H9 (cell line): ENCODE results near the gene TMEM221. TPM values are rescaled to one million over a fixed set of nuclear protein-coding genes. Genes with fewer than 3 reads are reported as not detected.

ENCODE experiments used
- DNase-seq: peaks from one replicate; pipeline ENCODE4 v3.0.0-alpha.2; 2017
- H2AFZ ChIP-seq: one replicate; pipeline ENCODE4 v1.6.1; 2013; ENCODE audit warnings: mild to moderate bottlenecking, low read length, control low read depth, moderate library complexity
- H2AK5ac ChIP-seq: 2 replicates; pipeline ENCODE4 v1.6.1; 2013; ENCODE audit warnings: low read length, control low read depth, mixed read lengths; ENCODE audit not compliant: insufficient read length
- H2BK120ac ChIP-seq: one replicate; pipeline ENCODE4 v1.6.1; 2013; ENCODE audit warnings: low read depth, mild to moderate bottlenecking, low read length, control low read depth, inconsistent platforms; ENCODE audit not compliant: poor library complexity, severe bottlenecking
- H2BK12ac ChIP-seq: 2 replicates; pipeline ENCODE4 v1.6.1; 2013; ENCODE audit warnings: low read length, control low read depth, mixed read lengths, low read depth; ENCODE audit not compliant: insufficient read length
- H2BK15ac ChIP-seq: 2 replicates; pipeline ENCODE4 v1.6.1; 2013; ENCODE audit warnings: low read depth, low read length, control low read depth
- H2BK20ac ChIP-seq: one replicate; pipeline ENCODE4 v1.6.1; 2013; ENCODE audit warnings: low read depth, mild to moderate bottlenecking, low read length, control low read depth, inconsistent platforms; ENCODE audit not compliant: poor library complexity, severe bottlenecking
- H2BK5ac ChIP-seq: 2 replicates; pipeline ENCODE4 v1.6.1; 2013; ENCODE audit warnings: low read length, control low read depth, mixed read lengths; ENCODE audit not compliant: insufficient read length
- H3K14ac ChIP-seq: 2 replicates; pipeline ENCODE4 v1.6.1; 2013; ENCODE audit warnings: low read length, control low read depth; ENCODE audit not compliant: insufficient read depth
- H3K18ac ChIP-seq: 2 replicates; pipeline ENCODE4 v1.6.1; 2013; ENCODE audit warnings: low read depth, mild to moderate bottlenecking, mixed read lengths, low read length, control low read depth; ENCODE audit not compliant: insufficient read length
- H3K23ac ChIP-seq: 2 replicates; pipeline ENCODE4 v1.6.1; 2013; ENCODE audit warnings: low read length, control low read depth, mixed read lengths, low read depth; ENCODE audit not compliant: insufficient read length
- H3K23me2 ChIP-seq: 2 replicates; pipeline ENCODE4 v1.6.1; 2013; ENCODE audit warnings: low read depth, mild to moderate bottlenecking, mixed read lengths, low read length, control low read depth; ENCODE audit not compliant: insufficient read length, poor library complexity, severe bottlenecking
- H3K27ac ChIP-seq: 2 replicates; pipeline ENCODE4 v1.5.1; 2013; ENCODE audit warnings: low read length, control low read depth, mixed read lengths, low read depth; ENCODE audit not compliant: insufficient read length
- H3K27me3 ChIP-seq: 2 replicates; pipeline ENCODE4 v1.6.1; 2013; ENCODE audit warnings: low read length, control low read depth, inconsistent platforms; ENCODE audit not compliant: insufficient read depth
- H3K4ac ChIP-seq: 2 replicates; pipeline ENCODE4 v1.6.1; 2013; ENCODE audit warnings: low read depth, mild to moderate bottlenecking, control low read depth, inconsistent platforms, low read length, moderate library complexity
- H3K4me1 ChIP-seq: 2 replicates; pipeline ENCODE4 v1.6.1; 2013; ENCODE audit warnings: low read length, control low read depth, inconsistent platforms; ENCODE audit not compliant: insufficient read depth
- H3K4me2 ChIP-seq: 2 replicates; pipeline ENCODE4 v1.6.1; 2013; ENCODE audit warnings: low read length, control low read depth, mixed read lengths; ENCODE audit not compliant: insufficient read length, insufficient read depth
- H3K56ac ChIP-seq: 2 replicates; pipeline ENCODE4 v1.6.1; 2013; ENCODE audit warnings: low read depth, mild to moderate bottlenecking, mixed read lengths, low read length, control low read depth; ENCODE audit not compliant: insufficient read length
- H3K79me1 ChIP-seq: 2 replicates; pipeline ENCODE4 v1.6.1; 2013; ENCODE audit warnings: low read depth, mild to moderate bottlenecking, moderate library complexity, low read length, control low read depth, inconsistent platforms; ENCODE audit not compliant: insufficient read depth, poor library complexity, severe bottlenecking
- H3K79me2 ChIP-seq: 2 replicates; pipeline ENCODE4 v1.6.1; 2013; ENCODE audit warnings: low read length, control low read depth, inconsistent platforms; ENCODE audit not compliant: insufficient read depth
- H3K9ac ChIP-seq: 2 replicates; pipeline ENCODE4 v1.6.1; 2013; ENCODE audit warnings: low read length, control low read depth, mixed read lengths; ENCODE audit not compliant: insufficient read length; ENCODE audit errors: extremely low read depth
- H3K9me3 ChIP-seq: one replicate; pipeline ENCODE4 v1.6.1; 2013; ENCODE audit warnings: low read depth, low read length, inconsistent platforms; ENCODE audit not compliant: control insufficient read depth
- H3T11ph ChIP-seq: one replicate; pipeline ENCODE4 v1.6.1; 2013; ENCODE audit warnings: mild to moderate bottlenecking, low read length, control low read depth, inconsistent platforms
- H4K20me1 ChIP-seq: one replicate; pipeline ENCODE4 v1.6.1; 2013; ENCODE audit not compliant: control insufficient read depth, insufficient read length, insufficient read depth
- H4K5ac ChIP-seq: 2 replicates; pipeline ENCODE4 v1.6.1; 2013; ENCODE audit warnings: low read depth, mild to moderate bottlenecking, mixed read lengths, low read length, control low read depth; ENCODE audit not compliant: insufficient read length
- H4K8ac ChIP-seq: replicated peaks from 2 replicates; pipeline ENCODE4 v1.6.1; 2013; ENCODE audit warnings: low read length, control low read depth, mixed read lengths, low read depth; ENCODE audit not compliant: insufficient read length
- H4K91ac ChIP-seq: 2 replicates; pipeline ENCODE4 v1.6.1; 2013; ENCODE audit warnings: low read depth, mild to moderate bottlenecking, moderate library complexity, mixed read lengths, low read length, control low read depth; ENCODE audit not compliant: insufficient read length
- H3K27ac Mint-ChIP-seq, 3 experiments: 2 replicates in 2 of 3; 3 replicates in 1 of 3; pipeline ENCODE4 v1.8.0; 2020 to 2021; ENCODE audit warnings: mixed read lengths in 3 of 3, mild to moderate bottlenecking in 1 of 3, moderate library complexity in 1 of 3
- H3K27me3 Mint-ChIP-seq: 2 replicates; pipeline ENCODE4 v1.8.0; 2021; ENCODE audit warnings: low read depth, mild to moderate bottlenecking, moderate library complexity, mixed read lengths
- H3K36me3 Mint-ChIP-seq, 3 experiments: 2 replicates in 2 of 3; 3 replicates in 1 of 3; pipeline ENCODE4 v1.8.0; 2020 to 2021; ENCODE audit warnings: low read depth in 3 of 3, mixed read lengths in 3 of 3; ENCODE audit not compliant: insufficient read depth in 1 of 3
- H3K4me1 Mint-ChIP-seq, 2 experiments: 2 replicates each; pipeline ENCODE4 v1.8.0; 2020; ENCODE audit warnings: mixed read lengths in 2 of 2
- H3K4me3 Mint-ChIP-seq, 2 experiments: 2 replicates in 1 of 2; 3 replicates in 1 of 2; pipeline ENCODE4 v1.8.0; 2020 to 2021; ENCODE audit warnings: mild to moderate bottlenecking in 2 of 2, mixed read lengths in 2 of 2, moderate library complexity in 1 of 2
- H3K9me3 Mint-ChIP-seq, 2 experiments: 2 replicates in 1 of 2; 3 replicates in 1 of 2; pipeline ENCODE4 v1.8.0; 2020; ENCODE audit warnings: mild to moderate bottlenecking in 2 of 2, mixed read lengths in 2 of 2, moderate library complexity in 1 of 2
- WGBS: extraction: QIAGEN DNeasy Blood & Tissue Kit; methylation state at CpG from one replicate; pipeline ENCODE4 v1.1.7; 2013; ENCODE audit warnings: missing lambda C conversion rate, low lambda C conversion rate, mixed read lengths; ENCODE audit not compliant: insufficient read length; ENCODE audit errors: extremely low coverage; 5-methylcytosine and 5-hydroxymethylcytosine counted together
- total RNA-seq: library from RNA; stranded (reverse); gene quantifications from 2 replicates; pipeline ENCODE4 v1.2.1, GENCODE V29; 2021
- TF ChIP-seq, protein P1 (sequence below): fragments of 200-600 bp; sonication (generic); conservative IDR thresholded peaks from 3 replicates; pipeline ENCODE4 v1.8.0; 2021; ENCODE audit warnings: antibody characterized with exemption, mild to moderate bottlenecking

TMEM221 gene
- total RNA-seq, 1 experiment from 2014 or later, result 1.4 TPM

DNA sequence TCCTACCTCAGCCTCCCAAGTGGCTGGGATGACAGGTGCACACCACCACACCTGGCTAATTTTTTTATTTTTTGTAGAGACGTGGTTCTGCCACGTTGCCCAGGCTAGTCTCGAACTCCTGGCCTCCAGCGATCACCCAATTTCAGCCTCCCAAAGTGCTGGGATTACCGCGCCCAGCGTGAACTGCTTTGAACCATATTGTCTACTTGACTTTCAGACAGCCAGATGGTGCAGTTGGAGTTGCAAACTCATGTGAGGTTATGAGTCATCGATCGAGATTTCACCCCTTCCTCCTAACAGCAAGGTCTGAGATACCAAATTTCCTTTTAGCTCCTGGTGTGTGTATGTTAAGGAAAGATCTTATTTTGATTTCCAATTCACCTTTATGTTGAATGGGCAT lies 24.6 kb upstream of the TMEM221 start:
- Histone ChIP-seq H3T11ph (no peak overlapping the region), H2AFZ (no peak overlapping the region), H3K27ac (no peak overlapping the region), H3K79me2 (no peaks in the 10 kb centered on the region), H3K23me2 (peaks cover 17% of the 10 kb centered on the region), H3K9ac (no peak overlapping the region), H2BK120ac (no peak overlapping the region), H2BK20ac (no peak overlapping the region), H4K20me1 (no peaks in the 10 kb centered on the region), H3K27me3 (peaks cover 5% of the 10 kb centered on the region; the same call in 1 of the 2 replicates), H3K4ac (no peak overlapping the region), H2BK12ac (no peak overlapping the region), H3K4me2 (no peak overlapping the region), H4K8ac (no peak overlapping the region), H3K4me1 (no peaks in the 10 kb centered on the region), H2BK15ac (no peak overlapping the region), H3K79me1 (no peaks in the 10 kb centered on the region), H2BK5ac (no peak overlapping the region), H3K23ac (no peak overlapping the region), H3K18ac (no peak overlapping the region), H3K56ac (no peak overlapping the region), H4K91ac (no peak overlapping the region), H2AK5ac (no peak overlapping the region), H3K14ac (no peak overlapping the region), H4K5ac (no peak overlapping the region), H3K9me3 (no peaks in the 10 kb centered on the region)
- peaks cover 17 to 27% of the 10 kb centered on the region in 2 experiments for H3K4me1 Mint-ChIP-seq
- no peaks in the 10 kb centered on the region; a peak in 1 of 7 replicates for H3K36me3 Mint-ChIP-seq
- no peak for DNase-seq
- WGBS, result no CpG with 5 or more reads among the region's 9 CpGs
- H3K9me3 Mint-ChIP-seq, result no peaks in the 10 kb centered on the region; a peak in 1 of 5 replicates
- peaks cover 23% of the 10 kb centered on the region for H3K27me3 Mint-ChIP-seq
- no peak overlapping the region for H3K4me3 Mint-ChIP-seq
- TF ChIP-seq, protein P1, sequence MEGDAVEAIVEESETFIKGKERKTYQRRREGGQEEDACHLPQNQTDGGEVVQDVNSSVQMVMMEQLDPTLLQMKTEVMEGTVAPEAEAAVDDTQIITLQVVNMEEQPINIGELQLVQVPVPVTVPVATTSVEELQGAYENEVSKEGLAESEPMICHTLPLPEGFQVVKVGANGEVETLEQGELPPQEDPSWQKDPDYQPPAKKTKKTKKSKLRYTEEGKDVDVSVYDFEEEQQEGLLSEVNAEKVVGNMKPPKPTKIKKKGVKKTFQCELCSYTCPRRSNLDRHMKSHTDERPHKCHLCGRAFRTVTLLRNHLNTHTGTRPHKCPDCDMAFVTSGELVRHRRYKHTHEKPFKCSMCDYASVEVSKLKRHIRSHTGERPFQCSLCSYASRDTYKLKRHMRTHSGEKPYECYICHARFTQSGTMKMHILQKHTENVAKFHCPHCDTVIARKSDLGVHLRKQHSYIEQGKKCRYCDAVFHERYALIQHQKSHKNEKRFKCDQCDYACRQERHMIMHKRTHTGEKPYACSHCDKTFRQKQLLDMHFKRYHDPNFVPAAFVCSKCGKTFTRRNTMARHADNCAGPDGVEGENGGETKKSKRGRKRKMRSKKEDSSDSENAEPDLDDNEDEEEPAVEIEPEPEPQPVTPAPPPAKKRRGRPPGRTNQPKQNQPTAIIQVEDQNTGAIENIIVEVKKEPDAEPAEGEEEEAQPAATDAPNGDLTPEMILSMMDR, result no peak
- no peak overlapping the region for H3K27ac Mint-ChIP-seq
